Motor neuron (in vitro differentiated cells): ENCODE measurements around the gene FER. TPM values are rescaled to one million over a fixed set of nuclear protein-coding genes. Genes with fewer than 3 reads are reported as not detected.

Source experiments
- ATAC-seq, 8 experiments: fragments of 200-7000 bp; cut with Tn5 transposase; replicated peaks in 6 of 8; 2 replicates each; pipeline ENCODE4 v1.8.0; 2021; ENCODE audit warnings: mild to moderate bottlenecking in 8 of 8, moderate library complexity in 8 of 8
- H3K27ac ChIP-seq, 2 donors: fragments of 250-450 bp; sonication (Bioruptor Pico); 2 replicates each; pipeline ENCODE4 v1.9.0; 2021; ENCODE audit warnings: antibody characterized with exemption in 2 of 2, mild to moderate bottlenecking in 2 of 2, moderate library complexity in 1 of 2
- H3K4me1 ChIP-seq, 2 donors: fragments of 250-450 bp; sonication (Bioruptor Pico); replicated peaks in 1 of 2; 2 replicates each; pipeline ENCODE4 v1.6.1; 2021; ENCODE audit warnings: antibody characterized with exemption in 2 of 2, mild to moderate bottlenecking in 2 of 2, moderate library complexity in 1 of 2
- H3K4me3 ChIP-seq, 5 donors: fragments of 250-450 bp; sonication (Bioruptor Pico); 2 replicates each; pipeline ENCODE4 v1.9.0; 2021; ENCODE audit warnings: antibody characterized with exemption in 5 of 5, mild to moderate bottlenecking in 5 of 5, moderate library complexity in 4 of 5
- WGBS, 10 experiments: fragments of 450-650 bp; shearing (Covaris generic); methylation state at CpG; one replicate each; pipeline ENCODE4 v1.0.0; 2022; 5-methylcytosine and 5-hydroxymethylcytosine counted together
- in situ Hi-C, 9 experiments: fragments of 400-800 bp; cut with MboI; loops; one replicate each; pipeline ENCODE4 v1.15.0; 2021; ENCODE audit warnings: low sequenced_read_pairs in 9 of 9, low pct_unique_long_range_greater_than_20kb in 2 of 9; ENCODE audit not compliant: unreplicated experiment in 9 of 9
- total RNA-seq, 8 experiments: library from RNA; unstranded; fragments of 300-600 nt; gene quantifications; 2 replicates each; pipeline versions ENCODE4 v1.2.3 to v1.2.4, GENCODE V29; 2022

FER gene
- total RNA-seq, 8 experiments from 2014 or later = 10.9 to 77.9 (median 24.1) TPM

GRCh38 chr5:109223531-109223930, 475.8 kb downstream of the FER start:
- Histone ChIP-seq H3K27ac (no peak overlapping the region), H3K4me3 (no peak overlapping the region), H3K4me1 (peaks cover 7 to 20% of the 10 kb centered on the region in 2 donors)
- peak in 3 of 8 experiments; percentile 8 to 36 (median 31) for ATAC-seq
- 67 to 95% (median 83%) methylated on average over 3 to 8 of the region's 9 CpGs; no CpG with 5 or more reads in 3 of the 10 experiments for WGBS, 10 experiments
- in situ Hi-C loops = no loop called here

GRCh38 chr5:109224276-109224882, 476.7 kb downstream of the FER start:
- no peak overlapping the region for H3K27ac ChIP-seq
- ATAC-seq = peak in 2 of 8 experiments; percentile 68 to 78
- 56 to 100% (median 84%) methylated on average over 1 to 3 of the region's 4 CpGs; no CpG with 5 or more reads in 4 of the 10 experiments for WGBS, 10 experiments
- H3K4me3 ChIP-seq = no peak overlapping the region
- H3K4me1 ChIP-seq = peaks cover 7 to 20% of the 10 kb centered on the region in 2 donors
- in situ Hi-C loops = no loop called here

- in situ Hi-C loops = no loop called here
- ATAC-seq = peak in 6 of 8 experiments; percentile 32 to 61 (median 50)
- no peak overlapping the region for H3K4me3 ChIP-seq
- H3K27ac ChIP-seq = no peak overlapping the region
- WGBS, 10 experiments = 8 to 80% (median 60%) methylated on average over 2 to 7 of the region's 11 CpGs; no CpG with 5 or more reads in 2 of the 10 experiments
- H3K4me1 ChIP-seq = peaks cover 7 to 20% of the 10 kb centered on the region in 2 donors
Measured at GRCh38 chr5:109225716-109226625, 478.3 kb downstream of the FER start.

GRCh38 chr5:109230369-109230768, 482.7 kb downstream of the FER start:
- H3K4me3 ChIP-seq = no peak overlapping the region
- in situ Hi-C loops = no loop called here
- WGBS, 10 experiments = 38 to 88% (median 55%) methylated on average over 1 to 2 of the region's 2 CpGs; no CpG with 5 or more reads in 5 of the 10 experiments
- peaks cover 7 to 8% of the 10 kb centered on the region in 2 donors for H3K4me1 ChIP-seq
- ATAC-seq = no peak
- H3K27ac ChIP-seq = no peak overlapping the region

GRCh38 chr5:109231331-109231730, 483.6 kb downstream of the FER start:
- in situ Hi-C loops = no loop called here
- ATAC-seq = no peak
- WGBS, 10 experiments = 80 to 100% (median 100%) methylated on average over 1 to 2 of the region's 2 CpGs; no CpG with 5 or more reads in 6 of the 10 experiments

GRCh38 chr5:109234381-109234780, 486.7 kb downstream of the FER start:
- no peak overlapping the region for H3K4me3 ChIP-seq
- no peak overlapping the region for H3K27ac ChIP-seq
- in situ Hi-C loops = no loop called here
- no peak for ATAC-seq
- no peaks in the 10 kb centered on the region for H3K4me1 ChIP-seq
- 80 to 90% (median 85%) methylated on average over 1 to 4 of the region's 4 CpGs; no CpG with 5 or more reads in 6 of the 10 experiments for WGBS, 10 experiments

More at GRCh38 chr5:109231331-109231730, 483.6 kb downstream of the FER start:
- Histone ChIP-seq H3K27ac (no peak overlapping the region), H3K4me3 (no peak overlapping the region), H3K4me1 (no peaks in the 10 kb centered on the region)

GRCh38 chr5:109239456-109239855, 491.8 kb downstream of the FER start:
- Histone ChIP-seq H3K4me1 (no peaks in the 10 kb centered on the region), H3K4me3 (no peak overlapping the region), H3K27ac (no peak overlapping the region)
- 40 to 100% (median 67%) methylated on average over 1 to 3 of the region's 5 CpGs; no CpG with 5 or more reads in 4 of the 10 experiments for WGBS, 10 experiments
- ATAC-seq = peak in 2 of 8 experiments; percentile 53 to 73
- in situ Hi-C loops = no loop called here

- no peaks in the 10 kb centered on the region for H3K4me1 ChIP-seq
- no peak for ATAC-seq
- H3K4me3 ChIP-seq = no peak overlapping the region
- in situ Hi-C loops = no loop called here
- H3K27ac ChIP-seq = no peak overlapping the region
Measured at GRCh38 chr5:109242518-109242917, 494.8 kb downstream of the FER start.

- in situ Hi-C loops = no loop called here
- WGBS, 10 experiments = 0 to 100% (median 60%) methylated on average over 1 to 2 of the region's 2 CpGs; no CpG with 5 or more reads in 1 of the 10 experiments
Measured at GRCh38 chr5:109246395-109246794, 498.7 kb downstream of the FER start.

More at GRCh38 chr5:109246395-109246794, 498.7 kb downstream of the FER start:
- peaks cover 7 to 12% of the 10 kb centered on the region in 2 donors for H3K4me1 ChIP-seq
- H3K27ac ChIP-seq = no peak overlapping the region
- no peak overlapping the region for H3K4me3 ChIP-seq
- no peak for ATAC-seq
